ENCODE measurements around the gene C1orf146.
"Not testable (repeated sequence)": the region's sequence is repeated elsewhere in the genome, so short reads cannot be mapped to it uniquely, and the experiment has no call there.

Gene C1orf146

GRCh38 chr1:92259350-92259749 is 41.6 kb downstream of the C1orf146 start:
- H3K4me3 ChIP-seq (ENCODE audit: low read depth, low read length), result no peak overlapping the region
- DNase-seq (ENCODE audit: low read depth), result no peak
- TF ChIP-seq CTCF (IDR thresholded peaks at IDR 0.05; ENCODE audit: control insufficient read depth, extremely low read depth, insufficient read depth), result no peak

GRCh38 chr1:92262516-92262915 is 44.8 kb downstream of the C1orf146 start:
- no peak for TF ChIP-seq CTCF (IDR thresholded peaks at IDR 0.05; ENCODE audit: control insufficient read depth, extremely low read depth, insufficient read depth)
- DNase-seq (ENCODE audit: low read depth), result no peak
- no peak overlapping the region for H3K4me3 ChIP-seq (ENCODE audit: low read depth, low read length)

- no peak overlapping the region for H3K4me3 ChIP-seq (ENCODE audit: low read depth, low read length)
- no peak for TF ChIP-seq CTCF (IDR thresholded peaks at IDR 0.05; ENCODE audit: control insufficient read depth, extremely low read depth, insufficient read depth)
These were observed 55.3 kb downstream of the C1orf146 start for GRCh38 chr1:92273039-92273438.

GRCh38 chr1:92274939-92275338 is 57.2 kb downstream of the C1orf146 start:
- no peak overlapping the region for H3K4me3 ChIP-seq (ENCODE audit: low read depth, low read length)
- no peak for DNase-seq (ENCODE audit: low read depth)
- no peak for TF ChIP-seq CTCF (IDR thresholded peaks at IDR 0.05; ENCODE audit: control insufficient read depth, extremely low read depth, insufficient read depth)

More at GRCh38 chr1:92273039-92273438, 55.3 kb downstream of the C1orf146 start:
- no peak for DNase-seq (ENCODE audit: low read depth)

- no peak for DNase-seq (ENCODE audit: low read depth)
- no peak overlapping the region for H3K4me3 ChIP-seq (ENCODE audit: low read depth, low read length)
- no peak for TF ChIP-seq CTCF (IDR thresholded peaks at IDR 0.05; ENCODE audit: control insufficient read depth, extremely low read depth, insufficient read depth)
These were observed 58.4 kb downstream of the C1orf146 start for GRCh38 chr1:92276082-92276481.

- DNase-seq (ENCODE audit: low read depth), result no peak
These were observed 59.5 kb downstream of the C1orf146 start for GRCh38 chr1:92277105-92277723.

GRCh38 chr1:92279781-92280180 is 62.1 kb downstream of the C1orf146 start:
- not testable (repeated sequence) for DNase-seq (ENCODE audit: low read depth); H3K4me3 ChIP-seq (ENCODE audit: low read depth, low read length)

More at GRCh38 chr1:92277105-92277723, 59.5 kb downstream of the C1orf146 start:
- H3K4me3 ChIP-seq (ENCODE audit: low read depth, low read length), result no peak overlapping the region
- no peak for TF ChIP-seq CTCF (IDR thresholded peaks at IDR 0.05; ENCODE audit: control insufficient read depth, extremely low read depth, insufficient read depth)

GRCh38 chr1:92281411-92281810 is 63.7 kb downstream of the C1orf146 start:
- not testable (repeated sequence) for H3K4me3 ChIP-seq (ENCODE audit: low read depth, low read length)

More at GRCh38 chr1:92281411-92281810, 63.7 kb downstream of the C1orf146 start:
- DNase-seq (ENCODE audit: low read depth), result not testable (repeated sequence)
